SK-N-SH (cell line): ENCODE data around the gene INPP5A. TPM values are rescaled to one million over a fixed set of nuclear protein-coding genes. Genes with fewer than 3 reads are reported as not detected.

Experiments
- CTCF ChIA-PET: fragments of 300-600, 350-600 bp; formaldehyde crosslinking; extraction: SDS; loops from one replicate; lab custom pipeline; 2021; lab: Yijun Ruan, JAX
- POLR2A ChIA-PET: fragments of 350-600 bp; sonication (Branson Sonifier 250); formaldehyde crosslinking; extraction: SDS; loops from one replicate; lab custom pipeline; 2020; ENCODE audit warnings: antibody characterized with exemption, inconsistent platforms; lab: Yijun Ruan, JAX
- DNase-seq: peaks from one replicate; pipeline ENCODE4 v3.0.0; 2012
- H2AFZ ChIP-seq: fragments of 200-600 bp; sonication (generic); 2 replicates; pipeline ENCODE4 v1.8.1; 2016; ENCODE audit warnings: antibody characterized with exemption, mild to moderate bottlenecking, low read depth
- H3F3A ChIP-seq: fragments of 200-600 bp; sonication (generic); replicated peaks from 2 replicates; pipeline ENCODE3; 2016; ENCODE audit warnings: antibody characterized with exemption, mild to moderate bottlenecking; ENCODE audit not compliant: insufficient read depth
- H3K27ac ChIP-seq, 2 experiments: fragments of 200-500 bp in 1 of 2; fragments of 200-600 bp in 1 of 2; sonication (Bioruptor generic) in 1 of 2; sonication (generic), shearing (Covaris generic) in 1 of 2; 2 replicates each; pipeline versions ENCODE4 v1.5.1 to v1.6.1; 2014 to 2016; ENCODE audit warnings: low read depth in 2 of 2, inconsistent platforms in 1 of 2, low read length in 1 of 2, mild to moderate bottlenecking in 1 of 2, mixed read lengths in 1 of 2
- H3K27me3 ChIP-seq: fragments of 200-600 bp; sonication (generic), shearing (Covaris generic); 2 replicates; pipeline ENCODE4 v1.6.1; 2016; ENCODE audit warnings: mixed run types; ENCODE audit not compliant: insufficient read depth
- H3K36me3 ChIP-seq, 2 experiments: fragments of 200-500 bp in 1 of 2; fragments of 200-600 bp in 1 of 2; sonication (Bioruptor generic) in 1 of 2; sonication (generic) in 1 of 2; replicated peaks in 1 of 2; 2 replicates each; pipeline versions ENCODE3 to v1.5.1; 2014 to 2016; ENCODE audit warnings: low read length in 1 of 2, mild to moderate bottlenecking in 1 of 2; ENCODE audit not compliant: insufficient read depth in 2 of 2, control insufficient read depth in 1 of 2
- H3K4me1 ChIP-seq, 2 experiments: fragments of 200-500 bp in 1 of 2; fragments of 200-600 bp in 1 of 2; sonication (Bioruptor generic) in 1 of 2; sonication (generic), shearing (Covaris generic) in 1 of 2; 2 replicates each; pipeline versions ENCODE4 v1.5.1 to v1.6.1; 2014 to 2016; ENCODE audit warnings: low read depth in 1 of 2, low read length in 1 of 2, mixed run types in 1 of 2; ENCODE audit not compliant: insufficient read depth in 2 of 2, control insufficient read depth in 1 of 2
- H3K4me2 ChIP-seq: fragments of 200-600 bp; sonication (generic), shearing (Covaris generic); 2 replicates; pipeline ENCODE4 v1.6.1; 2017; ENCODE audit warnings: mixed run types
- H3K4me3 ChIP-seq, 2 experiments: fragments of 200-500 bp in 1 of 2; fragments of 200-600 bp in 1 of 2; sonication (Bioruptor generic) in 1 of 2; sonication (generic), shearing (Covaris generic) in 1 of 2; 2 replicates each; pipeline versions ENCODE4 v1.5.1 to v1.8.1; 2014 to 2016; ENCODE audit warnings: low read depth in 2 of 2, inconsistent platforms in 1 of 2, low read length in 1 of 2, mild to moderate bottlenecking in 1 of 2, mixed read lengths in 1 of 2, moderate library complexity in 1 of 2
- H3K79me2 ChIP-seq: fragments of 200-600 bp; sonication (generic); 2 replicates; pipeline ENCODE4 v1.8.1; 2017; ENCODE audit warnings: mild to moderate bottlenecking; ENCODE audit not compliant: insufficient read depth
- H3K9ac ChIP-seq: fragments of 200-600 bp; sonication (generic); 2 replicates; pipeline ENCODE4 v1.6.1; 2017; ENCODE audit warnings: mixed run types
- H3K9me2 ChIP-seq: fragments of 200-600 bp; sonication (generic); 2 replicates; pipeline ENCODE4 v1.6.1; 2017; ENCODE audit warnings: mixed run types
- H3K9me3 ChIP-seq: fragments of 200-600 bp; sonication (generic); 2 replicates; pipeline ENCODE4 v1.6.1; 2017; ENCODE audit warnings: mixed run types, mild to moderate bottlenecking, moderate library complexity
- H4K20me1 ChIP-seq: fragments of 200-600 bp; sonication (generic); 2 replicates; pipeline ENCODE4 v1.6.1; 2017; ENCODE audit warnings: mild to moderate bottlenecking, mixed run types; ENCODE audit not compliant: insufficient read depth
- CHD2 ChIP-seq: fragments of 150-350 bp; IDR thresholded peaks from 2 replicates; pipeline ENCODE4 v1.6.1; 2018; ENCODE audit warnings: low read length; ENCODE audit not compliant: partially characterized antibody
- EZH2phosphoT487 ChIP-seq: fragments of 200-600 bp; sonication (generic); IDR thresholded peaks from 2 replicates; pipeline ENCODE4 v1.6.1; 2017; ENCODE audit warnings: low read depth, mixed run types, mild to moderate bottlenecking, antibody characterized with exemption, moderate library complexity, borderline replicate concordance
- FOSL2 ChIP-seq: IDR thresholded peaks from 2 replicates; pipeline ENCODE4 v1.4.0; 2012; ENCODE audit warnings: low read depth, mild to moderate bottlenecking, moderate library complexity, borderline replicate concordance
- FOXJ3 ChIP-seq: sonication (generic); formaldehyde crosslinking; IDR thresholded peaks from 2 replicates; pipeline ENCODE4 v1.5.1; 2020; ENCODE audit warnings: mild to moderate bottlenecking, missing genetic modification reagents
- MAX ChIP-seq: IDR thresholded peaks from 2 replicates; pipeline ENCODE4 v1.4.0; 2012; ENCODE audit warnings: low read depth
- NRF1 ChIP-seq: IDR thresholded peaks from 2 replicates; pipeline ENCODE4 v1.6.1; 2012; ENCODE audit warnings: low read depth, mild to moderate bottlenecking, low read length
- PBX3 ChIP-seq: IDR thresholded peaks from 2 replicates; pipeline ENCODE4; 2012
- RCOR1 ChIP-seq: fragments of 150-350 bp; IDR thresholded peaks from 2 replicates; pipeline ENCODE4 v1.6.1; 2017; ENCODE audit warnings: antibody characterized with exemption, low read length
- REST ChIP-seq: IDR thresholded peaks from 2 replicates; pipeline ENCODE4 v1.6.1; 2012; ENCODE audit warnings: mild to moderate bottlenecking, low read depth, low read length, moderate library complexity
- RFX5 ChIP-seq: IDR thresholded peaks from 2 replicates; pipeline ENCODE4 v1.6.1; 2012; ENCODE audit warnings: mild to moderate bottlenecking, improper control_type of control experiment, low read length
- TCF12 ChIP-seq: IDR thresholded peaks from 2 replicates; pipeline ENCODE4 v1.4.0; 2012
- USF1 ChIP-seq: IDR thresholded peaks from 2 replicates; pipeline ENCODE4 v1.4.0; 2012; ENCODE audit warnings: low read depth, borderline replicate concordance
- USF2 ChIP-seq: fragments of 150-350 bp; IDR thresholded peaks from 2 replicates; pipeline ENCODE4 v1.6.1; 2017; ENCODE audit warnings: antibody characterized with exemption, low read length, low read depth, borderline replicate concordance
- WGBS: methylation state at CpG from one replicate; pipeline ENCODE4 v1.1.6; 2017; ENCODE audit warnings: low lambda C conversion rate; 5-methylcytosine and 5-hydroxymethylcytosine counted together
- polyA plus RNA-seq, 3 experiments: library from polyadenylated mRNA; depleted of rRNA; stranded (reverse); fragments of >200 nt; gene quantifications; 2 replicates each; pipeline ENCODE4 v1.2.3, GENCODE V29; 2012

The INPP5A gene
- polyA plus RNA-seq, 1 of the 3 experiments (the other 2 are of a cell fraction): 12.0 TPM

- no peak for TF ChIP-seq USF2
- no peak for TF ChIP-seq FOSL2
- TF ChIP-seq EZH2phosphoT487: no peak
- TF ChIP-seq NRF1: no peak
- no peak for TF ChIP-seq RFX5
- TF ChIP-seq PBX3: no peak
- TF ChIP-seq REST: no peak
- no peak for TF ChIP-seq CHD2
- no peak for TF ChIP-seq FOXJ3 (CRISPR knock-in tag)
- TF ChIP-seq MAX: no peak
- TF ChIP-seq RCOR1: no peak
- no peak for TF ChIP-seq TCF12
- no peak for TF ChIP-seq USF1
- peaks cover 12% of the 10 kb centered on the region; the same call in 1 of the 2 replicates for H4K20me1 ChIP-seq
- DNase-seq: no peak
- H3F3A ChIP-seq: peaks cover 3% of the 10 kb centered on the region
- H3K4me1 ChIP-seq: peaks cover 0 to 5% of the 10 kb centered on the region in 2 experiments; a peak in 1 of 4 replicates
- no peak overlapping the region for H3K27ac ChIP-seq
- no peaks in the 10 kb centered on the region for H3K27me3 ChIP-seq
- POLR2A ChIA-PET: no interaction called here
- no peaks in the 10 kb centered on the region for H3K36me3 ChIP-seq
- H3K4me2 ChIP-seq: no peak overlapping the region
- CTCF ChIA-PET: interaction anchor here (1.1 kb wide), 1 partner anchor 134 kb away, joined by 3 read pairs; no protein-coding TSS in a partner anchor
- WGBS: 95% methylated on average over 14 of the region's 14 CpGs
- no peak overlapping the region for H2AFZ ChIP-seq
- no peak overlapping the region for H3K9ac ChIP-seq
- no peak overlapping the region for H3K4me3 ChIP-seq
- H3K79me2 ChIP-seq: peaks cover 70% of the 10 kb centered on the region
- H3K9me2 ChIP-seq: no peaks in the 10 kb centered on the region
- H3K9me3 ChIP-seq: no peaks in the 10 kb centered on the region
Observed at GRCh38 chr10:132592790-132593383, 55.3 kb downstream of the INPP5A start.
